Dermis microvascular lymphatic vessel endothelial cell (primary cell): Measurements from ENCODE around the gene JARID2. TPM values are rescaled to one million over a fixed set of nuclear protein-coding genes. Genes with fewer than 3 reads are reported as not detected.

Source experiments
- DNase-seq, 2 donors: peaks; one replicate each; pipeline versions ENCODE4 v3.0.0 to v3.0.0-alpha.2; 2010; ENCODE audit warnings: low read depth in 2 of 2
- total RNA-seq: library from RNA; depleted of rRNA; stranded (reverse); fragments of >200 nt; gene quantifications from 2 replicates; pipeline ENCODE4 v1.2.1, GENCODE V29; 2014

The JARID2 gene
- total RNA-seq, 1 donor from 2014 or later, result 11.8 TPM

DNA sequence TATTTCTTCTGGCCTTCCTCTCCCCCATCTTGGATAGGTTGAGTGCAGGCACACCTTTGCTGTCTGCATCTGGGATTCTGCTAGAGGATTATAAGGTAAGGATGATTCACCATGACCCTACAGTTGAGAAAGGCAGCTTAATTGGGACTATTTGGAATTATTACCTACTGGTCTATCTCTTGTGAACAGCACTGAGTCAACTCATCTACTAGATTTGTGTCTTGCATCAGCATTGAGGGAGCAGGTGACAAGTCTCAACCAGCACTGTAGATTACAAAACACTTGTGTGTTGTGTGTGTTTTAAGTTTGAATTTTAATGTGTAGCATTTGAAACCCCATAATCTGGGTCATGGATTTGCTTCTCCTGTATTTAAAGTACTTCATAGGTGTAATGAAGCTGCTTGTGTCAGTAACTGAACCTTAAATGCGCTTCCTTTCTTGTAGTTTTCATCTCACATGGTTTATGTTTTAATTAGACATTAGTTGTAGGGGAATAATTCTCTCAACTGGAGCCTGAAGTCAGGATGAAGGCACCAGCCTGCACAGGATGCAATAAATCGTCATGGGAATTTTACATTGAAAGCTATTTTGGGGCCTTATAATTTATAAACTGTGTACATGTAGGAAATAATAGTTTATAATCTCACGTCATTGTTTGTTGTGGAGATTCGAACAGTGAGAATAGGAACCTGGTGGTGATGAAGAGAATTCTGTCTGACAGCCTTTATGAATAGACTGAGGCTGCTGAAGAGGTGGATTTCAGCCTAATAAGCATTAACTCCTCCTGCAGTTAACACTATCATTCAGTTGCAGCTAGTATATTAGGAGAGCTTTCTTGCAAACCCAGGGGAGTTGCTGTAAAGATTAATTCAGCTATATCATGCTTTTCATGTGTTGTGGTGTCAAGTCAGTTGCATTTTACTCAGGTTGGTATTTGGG, 125.1 kb downstream of the JARID2 start:
- DNase-seq, result peak; percentile 47 to 61

GRCh38 chr6:15372932-15373331, 127.1 kb downstream of the JARID2 start:
- no peak for DNase-seq

- DNase-seq, result no peak
Observed at GRCh38 chr6:15374119-15374518, 128.2 kb downstream of the JARID2 start.

DNA sequence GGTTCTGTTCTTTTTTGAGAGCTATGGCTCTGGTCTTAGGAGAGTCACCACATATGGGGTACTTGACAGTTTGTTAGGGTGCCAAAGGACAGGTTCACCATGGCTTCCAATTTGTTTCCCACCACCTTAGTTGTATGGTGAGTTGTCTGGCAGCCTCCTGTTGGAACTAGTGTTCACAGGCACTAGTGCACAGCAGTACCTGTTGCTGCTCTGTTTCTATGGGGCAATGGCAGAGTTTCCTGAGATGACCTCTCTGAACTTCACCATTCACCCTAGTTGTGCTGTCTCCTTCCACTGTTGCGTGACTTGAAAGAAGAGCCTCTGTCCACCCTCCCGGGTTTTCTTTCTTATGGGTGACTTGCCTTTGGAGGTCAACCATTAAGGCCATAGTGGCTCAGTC, 129.1 kb downstream of the JARID2 start:
- DNase-seq, result no peak

DNA sequence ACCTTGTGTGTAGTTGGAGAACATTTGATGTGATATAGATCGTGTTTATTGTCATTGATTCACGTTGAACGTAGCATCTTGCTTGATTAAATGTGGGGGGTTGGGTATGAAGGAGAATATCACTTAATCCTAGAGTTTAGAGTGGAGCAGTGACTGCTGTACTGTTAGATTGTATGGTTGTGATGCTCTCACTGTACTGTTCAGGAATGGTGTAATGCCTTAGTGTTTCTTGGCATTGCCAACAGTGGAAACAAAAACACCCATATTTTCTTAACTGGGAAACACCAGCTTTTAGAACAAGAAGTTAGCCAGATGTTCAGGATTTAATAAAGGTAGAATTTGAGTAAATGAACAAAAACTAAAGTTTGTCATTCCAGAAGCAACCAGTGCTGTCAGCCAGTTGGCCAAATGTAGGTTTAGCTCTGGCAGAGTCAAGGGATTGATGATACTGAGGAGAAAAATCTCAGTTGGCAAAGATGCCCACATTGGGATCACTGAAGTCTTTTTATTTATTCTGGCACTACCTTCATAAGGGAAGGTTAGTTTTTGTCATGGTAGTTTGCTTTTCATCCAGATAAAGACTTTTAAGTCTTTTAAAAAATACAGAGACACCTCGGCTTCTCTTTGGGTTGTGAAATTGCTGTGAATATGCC, 129.9 kb downstream of the JARID2 start:
- DNase-seq, result no peak

DNA sequence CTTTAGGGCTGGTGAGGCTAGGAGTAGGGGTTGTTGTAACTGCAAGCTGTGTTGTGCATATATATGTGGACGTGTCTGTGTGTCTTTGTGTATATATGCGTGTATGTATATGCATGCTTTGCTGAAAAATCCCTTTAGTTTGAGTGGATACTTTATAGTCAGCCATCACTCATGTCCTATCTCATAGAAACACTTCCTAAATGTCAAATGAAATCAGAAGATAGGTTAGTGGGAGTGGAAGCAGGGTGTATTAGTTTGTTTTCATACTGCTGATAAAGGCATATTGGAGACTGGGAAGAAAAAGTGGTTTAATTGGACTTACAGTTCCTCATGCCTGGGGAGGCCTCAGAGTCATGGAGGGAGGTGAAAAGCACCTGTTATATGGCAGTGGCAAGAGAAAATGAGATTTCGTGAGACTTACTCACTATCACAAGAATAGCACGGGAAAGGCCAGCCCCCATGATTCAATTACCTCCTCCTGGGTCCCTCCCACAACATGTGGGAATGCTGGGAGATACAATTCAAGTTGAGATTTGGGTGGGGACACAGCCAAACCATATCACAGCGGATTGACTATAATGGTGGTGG, 131.1 kb downstream of the JARID2 start:
- DNase-seq, result no peak

GRCh38 chr6:15378272-15378671, 132.4 kb downstream of the JARID2 start:
- no peak for DNase-seq

DNA sequence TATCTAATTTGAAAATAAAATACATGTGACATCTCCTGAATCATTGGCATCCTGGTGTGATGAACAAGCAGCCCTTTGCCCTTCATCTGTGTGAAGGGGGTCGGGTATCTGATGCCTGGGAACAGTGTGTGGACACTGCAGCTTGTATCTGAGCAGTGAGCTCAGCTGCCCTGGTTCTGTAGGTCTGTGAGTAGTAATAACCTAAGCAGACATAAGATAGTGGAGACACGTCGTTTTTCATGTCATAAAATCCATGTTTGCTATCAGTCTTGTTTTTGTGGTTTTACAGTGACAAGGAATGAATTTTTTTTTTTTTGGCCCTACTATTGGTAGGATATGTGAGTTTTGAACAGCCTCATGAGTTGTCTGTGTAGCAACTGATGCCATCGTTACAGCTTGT, 133.0 kb downstream of the JARID2 start:
- no peak for DNase-seq

DNA sequence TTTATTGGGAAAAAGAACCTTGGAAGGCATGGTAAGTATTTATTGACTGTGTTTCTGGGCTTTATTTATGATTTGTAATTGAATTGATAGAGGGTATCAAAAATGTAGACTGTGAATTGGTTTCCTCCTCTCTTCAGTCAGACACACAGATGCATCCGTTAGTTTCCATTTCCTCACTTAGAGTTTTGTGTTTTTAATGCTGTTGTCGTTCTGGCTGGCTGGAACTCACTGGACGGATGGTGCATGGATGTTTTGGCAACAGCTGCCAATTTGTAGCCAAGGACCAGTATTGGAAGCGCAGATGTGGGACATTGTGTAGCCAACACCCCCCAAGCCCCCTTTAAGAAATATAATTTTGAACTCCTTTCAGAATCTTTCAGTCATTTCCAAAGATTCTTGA, 134.5 kb downstream of the JARID2 start:
- DNase-seq, result peak; percentile 91 to 95

DNA sequence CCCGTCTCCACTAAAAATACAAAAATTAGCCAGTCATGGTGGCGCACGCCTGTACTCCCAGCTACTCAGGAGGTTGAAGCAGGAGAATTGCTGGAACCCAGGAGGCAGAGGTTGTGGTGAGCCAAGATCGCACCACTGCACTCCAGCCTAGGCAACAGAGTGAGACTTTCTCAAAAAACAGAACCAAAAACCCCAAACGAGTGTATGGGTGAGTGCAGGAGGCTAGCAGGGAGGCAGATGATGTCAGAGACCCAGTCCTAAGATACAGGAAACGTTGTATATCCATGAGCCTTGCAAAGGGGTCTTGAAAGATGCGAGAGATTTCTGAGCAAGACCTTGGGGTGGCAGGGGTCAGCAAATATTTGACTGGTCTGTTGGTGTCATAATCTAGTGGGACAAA, 136.2 kb downstream of the JARID2 start:
- DNase-seq, result no peak

DNA sequence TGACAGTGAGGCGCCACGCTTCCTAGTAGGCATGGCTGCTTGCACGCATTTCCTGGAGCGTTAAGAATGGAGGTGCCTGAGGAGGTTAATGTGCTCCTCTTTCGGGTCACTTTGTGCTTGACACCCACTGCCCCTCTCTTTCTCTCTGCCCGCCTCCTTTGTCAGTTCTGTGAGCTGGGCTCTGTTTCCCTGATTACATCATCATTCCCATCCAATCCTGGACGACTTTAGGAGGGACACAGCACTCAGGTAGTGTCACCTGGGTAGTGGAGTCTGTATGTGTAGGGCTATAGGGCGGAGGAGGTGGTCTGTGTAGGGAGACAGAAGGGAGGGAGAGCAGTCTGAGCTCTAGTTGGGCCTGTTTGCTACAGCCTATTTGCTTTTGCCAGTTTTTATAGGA, 136.8 kb downstream of the JARID2 start:
- no peak for DNase-seq

DNA sequence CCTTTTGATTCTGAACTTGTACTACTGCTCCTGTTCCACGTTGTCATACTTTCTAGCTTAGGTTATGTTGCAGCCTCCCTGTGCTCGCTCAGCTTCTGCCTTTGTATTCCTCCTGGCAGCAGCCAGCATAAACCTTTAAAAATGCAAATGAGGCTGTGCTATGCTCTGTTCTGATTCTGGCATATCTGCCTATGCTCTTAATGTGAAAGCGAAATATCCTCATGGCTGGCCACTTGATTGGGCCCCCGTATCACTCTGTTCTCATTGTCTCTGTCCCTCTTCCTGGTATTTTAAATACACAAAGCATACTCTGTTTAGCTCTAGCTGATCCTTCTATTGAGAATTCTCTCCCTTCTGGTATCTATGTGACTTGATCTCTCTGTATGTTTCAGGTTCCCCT, 139.0 kb downstream of the JARID2 start:
- DNase-seq, result no peak

DNA sequence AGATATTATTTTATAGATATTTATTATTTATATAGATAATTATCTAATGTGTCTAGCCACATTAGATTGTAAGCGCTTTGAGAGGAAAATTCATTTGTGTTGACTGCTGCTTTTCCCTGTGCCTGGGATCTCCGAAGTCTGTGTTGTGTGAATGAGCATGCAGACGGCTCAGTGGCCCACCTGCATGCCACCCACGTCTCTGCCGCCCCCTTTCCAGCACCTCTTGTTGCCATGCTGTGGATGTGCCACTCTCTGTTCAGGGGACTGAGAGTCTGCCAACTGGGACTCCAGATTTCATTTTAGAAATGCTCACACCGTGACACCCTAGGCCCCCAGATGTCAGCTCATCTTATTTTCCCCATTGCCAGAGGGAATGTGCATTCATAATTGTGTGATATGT, 139.7 kb downstream of the JARID2 start:
- DNase-seq, result no peak

GRCh38 chr6:15386110-15386755, 140.4 kb downstream of the JARID2 start:
- no peak for DNase-seq

DNA sequence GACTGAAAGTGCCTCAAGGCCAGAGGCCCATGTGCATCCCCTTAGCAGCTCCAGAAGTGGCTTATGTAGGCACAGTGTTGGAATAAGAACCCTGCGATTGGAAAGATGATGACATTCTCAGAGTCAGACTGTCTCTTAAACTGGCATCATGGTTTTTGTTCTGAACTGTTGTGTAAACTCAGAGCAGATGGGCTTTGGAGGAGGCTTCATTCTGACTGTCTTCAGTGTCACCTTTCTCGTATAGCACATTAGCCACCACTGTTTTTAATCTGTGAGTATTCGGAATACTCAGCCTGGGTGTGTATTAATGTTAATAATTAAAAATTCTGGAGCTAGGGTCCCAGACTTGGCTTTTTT, 140.9 kb downstream of the JARID2 start:
- no peak for DNase-seq

DNA sequence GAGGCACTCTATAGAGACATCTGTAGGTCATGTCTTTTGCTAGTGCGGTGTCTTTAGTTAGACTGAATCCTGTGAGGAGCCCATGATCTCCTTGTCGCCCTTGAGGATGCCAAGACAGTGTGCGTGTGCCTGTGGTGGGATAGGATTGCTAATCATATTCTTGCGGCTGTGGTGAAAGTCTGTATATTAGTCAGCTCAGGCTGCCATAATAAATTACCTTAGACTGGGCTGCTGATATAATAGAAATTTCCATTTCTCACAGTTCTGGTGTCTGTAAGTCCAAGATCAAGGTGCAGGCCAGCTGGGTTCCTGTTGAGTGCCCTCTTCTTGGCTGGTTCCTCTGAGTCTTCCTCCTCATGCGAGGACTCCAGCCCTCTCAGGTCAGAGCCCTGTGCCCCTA, 141.2 kb downstream of the JARID2 start:
- no peak for DNase-seq

GRCh38 chr6:15389084-15389764, 143.4 kb downstream of the JARID2 start:
- no peak for DNase-seq

DNA sequence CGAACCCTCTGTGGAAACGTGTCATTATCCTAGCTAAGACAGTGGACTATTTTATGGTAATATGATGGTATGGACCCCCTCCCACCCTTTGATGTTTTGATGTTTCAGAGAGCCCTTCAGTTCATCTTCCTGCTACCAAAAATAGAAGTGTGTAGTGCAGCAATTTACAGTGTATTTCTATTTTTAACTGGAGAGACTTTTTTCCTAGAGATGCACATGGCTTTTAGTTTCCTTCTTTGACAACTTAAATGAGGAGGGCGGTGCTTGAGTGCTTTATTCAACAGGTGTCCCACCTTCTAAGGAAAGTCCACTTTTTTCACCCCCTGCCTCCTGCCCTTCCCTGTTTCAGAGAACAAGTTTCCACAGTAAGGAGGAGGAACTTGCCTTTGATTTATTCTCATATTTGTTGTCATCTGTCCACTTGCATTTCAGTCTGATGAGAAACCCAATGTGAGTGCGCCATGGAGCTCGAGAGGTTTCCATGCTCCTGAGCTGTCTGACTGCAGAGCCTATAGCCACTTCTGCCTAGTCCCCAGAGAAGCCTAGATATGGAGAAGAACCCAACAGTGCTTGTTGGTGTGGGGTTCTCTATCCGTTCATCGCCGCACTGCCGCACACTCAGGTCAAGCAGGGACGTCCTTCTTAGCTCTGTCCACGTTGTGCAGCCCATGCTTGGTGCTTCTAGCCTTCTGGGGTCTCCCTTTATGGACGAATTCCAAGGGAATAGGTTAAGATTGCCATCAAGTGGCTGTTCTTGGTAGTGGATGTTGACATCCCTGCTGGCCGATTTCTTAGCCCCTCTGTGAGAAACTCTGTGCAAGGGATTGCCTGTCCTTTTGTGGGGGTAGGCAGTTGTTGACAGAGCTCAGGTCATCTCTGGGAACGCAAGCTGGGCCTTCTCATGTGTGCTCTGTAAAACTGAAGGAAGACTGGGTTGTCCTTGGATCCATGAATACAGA, 144.2 kb downstream of the JARID2 start:
- DNase-seq, result peak; percentile 44 to 72

- no peak for DNase-seq
Observed at GRCh38 chr6:15391500-15391899, 145.6 kb downstream of the JARID2 start.

DNA sequence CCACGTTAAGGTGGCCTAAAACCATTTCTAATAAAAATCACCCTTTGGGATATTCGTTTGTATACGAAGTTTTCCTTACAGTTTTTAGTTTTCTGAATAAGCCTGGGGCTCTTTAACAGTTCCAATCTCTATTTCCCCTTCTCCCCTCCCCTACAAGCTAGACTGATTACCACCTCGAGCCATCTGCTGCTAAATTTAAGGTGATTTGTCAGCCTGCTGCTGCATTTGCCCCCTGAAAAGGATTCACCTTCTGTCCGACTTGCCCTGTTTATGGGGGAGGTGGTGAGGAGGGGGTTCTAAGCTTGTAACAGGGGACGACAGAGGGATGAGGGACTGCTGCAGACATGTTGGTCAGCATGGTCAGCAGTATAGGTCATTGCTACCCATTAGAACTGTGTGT, 146.3 kb downstream of the JARID2 start:
- DNase-seq, result no peak
